Measurements from ENCODE around the gene ADAMTS17.

DNA sequence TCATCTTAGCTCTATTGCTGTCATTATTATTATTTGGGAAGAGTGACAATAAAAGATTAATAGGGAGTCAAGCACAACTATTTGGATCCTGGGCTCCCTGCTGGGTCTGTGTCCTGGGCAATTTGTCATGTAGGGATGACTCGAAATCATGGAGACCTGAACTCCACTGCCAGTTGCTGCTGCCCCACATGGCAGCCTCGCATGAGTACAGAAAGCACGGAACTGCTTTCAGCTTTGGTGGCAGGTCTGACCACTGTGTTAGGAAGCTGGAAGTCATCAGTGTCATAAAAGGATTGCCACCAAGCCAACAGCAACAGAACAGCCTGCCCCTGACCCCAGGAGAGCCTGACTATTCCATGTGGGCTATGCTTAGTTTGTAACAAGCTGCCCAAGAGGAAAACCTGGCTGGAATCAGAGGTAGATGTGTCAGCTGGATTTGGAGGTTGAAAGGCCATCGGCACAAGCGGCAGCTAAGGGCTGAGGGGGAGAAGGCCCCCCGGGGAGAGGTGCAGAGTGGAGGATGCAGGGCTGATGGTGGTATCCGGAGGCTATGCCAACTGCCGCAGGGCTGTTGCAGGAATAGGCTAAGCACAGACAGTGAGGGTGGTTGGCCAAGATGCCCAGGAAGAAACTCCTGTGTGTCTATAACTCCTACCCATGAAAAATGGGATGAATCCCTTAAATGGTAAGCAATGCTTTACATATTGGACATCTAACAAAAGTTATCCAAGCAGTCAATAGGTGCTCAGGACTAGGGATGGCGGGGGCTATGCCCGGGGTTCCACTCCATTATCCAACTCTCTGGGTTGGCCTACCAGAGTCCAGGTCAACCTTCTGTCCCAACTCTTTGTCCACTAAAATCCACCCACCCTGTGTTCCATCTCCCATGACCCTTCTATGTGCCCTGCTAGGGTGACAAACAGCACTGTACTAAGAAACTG is 291.6 kb downstream of the ADAMTS17 start:
- TF ChIP-seq, protein P1, sequence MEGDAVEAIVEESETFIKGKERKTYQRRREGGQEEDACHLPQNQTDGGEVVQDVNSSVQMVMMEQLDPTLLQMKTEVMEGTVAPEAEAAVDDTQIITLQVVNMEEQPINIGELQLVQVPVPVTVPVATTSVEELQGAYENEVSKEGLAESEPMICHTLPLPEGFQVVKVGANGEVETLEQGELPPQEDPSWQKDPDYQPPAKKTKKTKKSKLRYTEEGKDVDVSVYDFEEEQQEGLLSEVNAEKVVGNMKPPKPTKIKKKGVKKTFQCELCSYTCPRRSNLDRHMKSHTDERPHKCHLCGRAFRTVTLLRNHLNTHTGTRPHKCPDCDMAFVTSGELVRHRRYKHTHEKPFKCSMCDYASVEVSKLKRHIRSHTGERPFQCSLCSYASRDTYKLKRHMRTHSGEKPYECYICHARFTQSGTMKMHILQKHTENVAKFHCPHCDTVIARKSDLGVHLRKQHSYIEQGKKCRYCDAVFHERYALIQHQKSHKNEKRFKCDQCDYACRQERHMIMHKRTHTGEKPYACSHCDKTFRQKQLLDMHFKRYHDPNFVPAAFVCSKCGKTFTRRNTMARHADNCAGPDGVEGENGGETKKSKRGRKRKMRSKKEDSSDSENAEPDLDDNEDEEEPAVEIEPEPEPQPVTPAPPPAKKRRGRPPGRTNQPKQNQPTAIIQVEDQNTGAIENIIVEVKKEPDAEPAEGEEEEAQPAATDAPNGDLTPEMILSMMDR (IDR thresholded peaks at IDR 0.05; ENCODE audit: low read depth, low read length) = no peak
- TF ChIP-seq EZH2phosphoT487 (IDR thresholded peaks at IDR 0.05; ENCODE audit: low read depth) = no peak

All from OCI-LY3 (cell line).